MM.1S (cell line): ENCODE measurements around the gene TMEM86A.

Source experiments
- DNase-seq: peaks from one replicate; pipeline ENCODE4 v3.0.0-alpha.2; 2015
- H2AFZ ChIP-seq: fragments of 300-600 bp; sonication (generic); 2 replicates; pipeline ENCODE4 v1.6.0; 2016; ENCODE audit warnings: antibody characterized with exemption, low read length
- H3F3A ChIP-seq: fragments of 300-600 bp; sonication (generic); 2 replicates; pipeline ENCODE4 v1.6.1; 2016; ENCODE audit warnings: mild to moderate bottlenecking, antibody characterized with exemption, low read length, moderate library complexity, mixed read lengths; ENCODE audit not compliant: insufficient read depth
- H3K27ac ChIP-seq: fragments of 300-600 bp; sonication (generic); 2 replicates; pipeline ENCODE4 v1.5.1; 2016; ENCODE audit warnings: mild to moderate bottlenecking, low read length
- H3K27me3 ChIP-seq: fragments of 300-600 bp; sonication (generic); replicated peaks from 2 replicates; pipeline ENCODE4 v1.6.0; 2016; ENCODE audit warnings: low read length; ENCODE audit not compliant: insufficient read depth
- H3K36me3 ChIP-seq: fragments of 300-600 bp; sonication (generic); replicated peaks from 2 replicates; pipeline ENCODE4 v1.6.1; 2016; ENCODE audit warnings: mild to moderate bottlenecking, low read length, mixed read lengths; ENCODE audit not compliant: insufficient read depth
- H3K4me1 ChIP-seq: fragments of 300-600 bp; sonication (generic); 2 replicates; pipeline ENCODE4 v1.6.1; 2016; ENCODE audit warnings: low read length, mixed read lengths
- H3K4me2 ChIP-seq: fragments of 300-600 bp; sonication (generic); 2 replicates; pipeline ENCODE4 v1.6.0; 2016; ENCODE audit warnings: low read depth, low read length
- H3K4me3 ChIP-seq: fragments of 300-600 bp; sonication (generic); 2 replicates; pipeline ENCODE4 v1.5.1; 2016; ENCODE audit warnings: low read length, mixed read lengths
- H3K79me2 ChIP-seq: fragments of 300-600 bp; sonication (generic); 2 replicates; pipeline ENCODE4 v1.6.1; 2016; ENCODE audit warnings: mixed run types, low read length, mixed read lengths
- H3K9ac ChIP-seq: fragments of 300-600 bp; sonication (generic); 2 replicates; pipeline ENCODE4 v1.6.1; 2016; ENCODE audit warnings: low read length, mixed read lengths
- H3K9me2 ChIP-seq: fragments of 300-600 bp; sonication (generic); replicated peaks from 2 replicates; pipeline ENCODE4 v1.6.1; 2016; ENCODE audit warnings: mild to moderate bottlenecking, low read length, mixed read lengths; ENCODE audit not compliant: insufficient read depth
- H3K9me3 ChIP-seq: fragments of 300-600 bp; sonication (generic); replicated peaks from 2 replicates; pipeline ENCODE4 v1.6.1; 2016; ENCODE audit warnings: mild to moderate bottlenecking, low read length, mixed read lengths; ENCODE audit not compliant: insufficient read depth
- H4K20me1 ChIP-seq: fragments of 300-600 bp; sonication (generic); 2 replicates; pipeline ENCODE4 v1.6.1; 2016; ENCODE audit warnings: mild to moderate bottlenecking, low read length, moderate library complexity, mixed read lengths; ENCODE audit not compliant: insufficient read depth
- EZH2 ChIP-seq: fragments of 300-600 bp; sonication (generic); optimal IDR thresholded peaks from 2 replicates; pipeline ENCODE3; 2017; ENCODE audit warnings: low read depth, mild to moderate bottlenecking, antibody characterized with exemption, low read length, mixed read lengths
- EZH2phosphoT487 ChIP-seq: fragments of 300-600 bp; sonication (generic); IDR thresholded peaks from 2 replicates; pipeline ENCODE4 v1.6.1; 2018; ENCODE audit warnings: antibody characterized with exemption, low read length
- TF ChIP-seq, protein P1 (sequence below): fragments of 300-600 bp; sonication (generic); IDR thresholded peaks from 2 replicates; pipeline ENCODE4 v1.5.1; 2016; ENCODE audit warnings: antibody characterized with exemption, low read length, mixed read lengths

TMEM86A gene

DNA sequence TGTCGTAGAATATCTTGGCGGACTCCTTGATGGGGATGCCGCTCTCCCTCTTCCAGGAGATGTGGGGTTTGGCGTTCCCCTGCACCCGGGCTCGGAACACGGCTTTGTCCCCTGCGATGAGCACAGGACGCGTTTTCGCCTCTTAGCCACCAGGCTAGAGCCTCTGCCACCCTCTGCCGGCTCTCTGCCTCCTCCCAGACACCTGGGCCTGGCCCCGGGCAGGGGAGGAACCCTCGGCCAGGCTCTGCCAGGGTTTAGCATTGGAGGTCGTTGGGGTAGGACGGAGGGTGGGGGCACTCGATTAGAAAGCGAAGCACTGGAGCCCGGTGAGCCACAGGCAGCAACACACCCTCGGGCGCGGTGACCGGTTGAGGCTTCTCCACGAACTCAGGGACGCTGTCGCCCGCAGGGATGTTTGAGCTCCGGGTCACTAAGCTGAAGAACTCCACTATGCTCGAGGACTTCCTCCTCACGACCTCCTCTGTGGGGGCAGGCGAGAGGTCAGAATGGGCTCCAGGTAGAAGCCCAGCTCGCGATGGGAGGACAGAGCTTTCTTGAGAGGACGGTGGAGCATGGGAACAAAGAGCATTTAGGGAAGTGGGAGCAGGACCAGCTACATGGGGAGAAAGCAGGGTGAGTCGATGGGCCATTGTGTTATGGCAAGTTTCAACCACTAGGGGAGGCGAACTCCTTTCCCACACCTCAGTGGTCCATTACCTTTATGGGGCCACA lies 23.1 kb downstream of the TMEM86A start:
- Histone ChIP-seq H3K27me3 (no peaks in the 10 kb centered on the region; the same call in 1 of the 2 replicates), H3K79me2 (no peaks in the 10 kb centered on the region), H3K27ac (peak overlapping the region; percentile 4; the same call in 1 of the 2 replicates), H3K4me2 (peak overlapping the region; percentile 99), H3K9ac (peak overlapping the region; percentile 37; the same call in 1 of the 2 replicates), H2AFZ (peak overlapping the region; percentile 99), H3F3A (peaks cover 7% of the 10 kb centered on the region; the same call in 1 of the 2 replicates), H3K9me2 (no peaks in the 10 kb centered on the region), H3K4me1 (no peaks in the 10 kb centered on the region), H3K9me3 (no peaks in the 10 kb centered on the region), H3K4me3 (peak overlapping the region; percentile 79), H3K36me3 (no peaks in the 10 kb centered on the region), H4K20me1 (no peaks in the 10 kb centered on the region)
- TF ChIP-seq, protein P1, sequence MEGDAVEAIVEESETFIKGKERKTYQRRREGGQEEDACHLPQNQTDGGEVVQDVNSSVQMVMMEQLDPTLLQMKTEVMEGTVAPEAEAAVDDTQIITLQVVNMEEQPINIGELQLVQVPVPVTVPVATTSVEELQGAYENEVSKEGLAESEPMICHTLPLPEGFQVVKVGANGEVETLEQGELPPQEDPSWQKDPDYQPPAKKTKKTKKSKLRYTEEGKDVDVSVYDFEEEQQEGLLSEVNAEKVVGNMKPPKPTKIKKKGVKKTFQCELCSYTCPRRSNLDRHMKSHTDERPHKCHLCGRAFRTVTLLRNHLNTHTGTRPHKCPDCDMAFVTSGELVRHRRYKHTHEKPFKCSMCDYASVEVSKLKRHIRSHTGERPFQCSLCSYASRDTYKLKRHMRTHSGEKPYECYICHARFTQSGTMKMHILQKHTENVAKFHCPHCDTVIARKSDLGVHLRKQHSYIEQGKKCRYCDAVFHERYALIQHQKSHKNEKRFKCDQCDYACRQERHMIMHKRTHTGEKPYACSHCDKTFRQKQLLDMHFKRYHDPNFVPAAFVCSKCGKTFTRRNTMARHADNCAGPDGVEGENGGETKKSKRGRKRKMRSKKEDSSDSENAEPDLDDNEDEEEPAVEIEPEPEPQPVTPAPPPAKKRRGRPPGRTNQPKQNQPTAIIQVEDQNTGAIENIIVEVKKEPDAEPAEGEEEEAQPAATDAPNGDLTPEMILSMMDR = peak; percentile 74
- no peak for TF ChIP-seq EZH2phosphoT487
- DNase-seq = peak; percentile 63

DNA sequence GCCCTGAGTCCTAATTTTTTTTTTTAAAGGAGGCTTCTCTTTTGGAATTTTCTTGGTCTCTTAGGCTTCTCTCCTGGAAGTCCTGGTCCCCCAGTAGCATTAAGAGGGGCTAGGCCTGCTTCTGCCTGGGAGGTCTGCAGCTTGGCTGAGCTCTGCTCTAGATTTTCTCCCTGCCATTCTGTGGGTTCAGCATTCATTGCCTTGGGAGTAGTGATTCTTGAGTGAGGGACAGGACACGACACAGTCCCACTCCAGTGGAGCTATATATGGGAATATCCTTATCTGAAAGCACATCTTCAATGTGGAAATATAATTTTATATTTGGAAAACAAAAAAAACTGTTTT lies 23.7 kb downstream of the TMEM86A start:
- TF ChIP-seq EZH2 = no peak
- TF ChIP-seq, protein P1 = no peak; the same call in 1 of the 2 replicates
- TF ChIP-seq EZH2phosphoT487 = no peak
- peaks cover 7% of the 10 kb centered on the region; the same call in 1 of the 2 replicates for H3F3A ChIP-seq
- no peaks in the 10 kb centered on the region for H3K36me3 ChIP-seq
- peak overlapping the region; percentile 99 for H2AFZ ChIP-seq
- no peaks in the 10 kb centered on the region; the same call in 1 of the 2 replicates for H3K27me3 ChIP-seq
- no peaks in the 10 kb centered on the region for H3K79me2 ChIP-seq
- H3K9me2 ChIP-seq = no peaks in the 10 kb centered on the region
- DNase-seq = no peak
- no peak overlapping the region for H3K9ac ChIP-seq
- H3K4me1 ChIP-seq = no peaks in the 10 kb centered on the region
- peak overlapping the region; percentile 99 for H3K4me2 ChIP-seq
- H3K4me3 ChIP-seq = peak overlapping the region; percentile 79
- H3K9me3 ChIP-seq = no peaks in the 10 kb centered on the region
- no peaks in the 10 kb centered on the region for H4K20me1 ChIP-seq
- no peak overlapping the region for H3K27ac ChIP-seq

DNA sequence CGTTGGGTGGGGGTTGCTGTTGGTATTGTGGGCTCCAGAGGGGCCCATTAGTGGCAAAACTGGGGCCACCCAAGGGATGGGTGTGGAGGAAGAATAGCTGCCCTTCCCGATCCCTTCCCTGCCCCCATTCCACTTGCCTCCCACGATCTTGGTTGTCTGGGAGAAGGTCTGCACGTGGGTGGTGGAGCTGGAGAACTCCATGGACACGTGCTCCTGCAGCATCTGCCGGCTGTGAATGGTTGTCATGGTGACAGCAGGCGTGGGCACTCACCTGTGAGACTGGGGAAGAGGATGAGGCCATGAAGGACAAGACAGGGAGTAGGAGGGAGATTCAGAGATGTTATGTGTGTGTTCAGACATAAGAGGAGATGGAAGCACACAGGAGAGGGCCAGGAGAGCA lies 25.4 kb downstream of the TMEM86A start:
- Histone ChIP-seq H3K4me2 (no peak overlapping the region), H3K9me2 (no peaks in the 10 kb centered on the region), H3K9me3 (no peaks in the 10 kb centered on the region), H3K79me2 (no peaks in the 10 kb centered on the region), H4K20me1 (no peaks in the 10 kb centered on the region), H3K27me3 (no peaks in the 10 kb centered on the region), H2AFZ (no peak overlapping the region), H3K9ac (no peak overlapping the region), H3K36me3 (no peaks in the 10 kb centered on the region), H3K4me1 (no peaks in the 10 kb centered on the region), H3K4me3 (no peak overlapping the region), H3K27ac (no peak overlapping the region), H3F3A (peaks cover 7% of the 10 kb centered on the region; the same call in 1 of the 2 replicates)
- TF ChIP-seq, protein P1 = no peak
- no peak for TF ChIP-seq EZH2phosphoT487
- TF ChIP-seq EZH2 = no peak
- DNase-seq = no peak
